Measurements from ENCODE around the gene ADCK2.

DNA sequence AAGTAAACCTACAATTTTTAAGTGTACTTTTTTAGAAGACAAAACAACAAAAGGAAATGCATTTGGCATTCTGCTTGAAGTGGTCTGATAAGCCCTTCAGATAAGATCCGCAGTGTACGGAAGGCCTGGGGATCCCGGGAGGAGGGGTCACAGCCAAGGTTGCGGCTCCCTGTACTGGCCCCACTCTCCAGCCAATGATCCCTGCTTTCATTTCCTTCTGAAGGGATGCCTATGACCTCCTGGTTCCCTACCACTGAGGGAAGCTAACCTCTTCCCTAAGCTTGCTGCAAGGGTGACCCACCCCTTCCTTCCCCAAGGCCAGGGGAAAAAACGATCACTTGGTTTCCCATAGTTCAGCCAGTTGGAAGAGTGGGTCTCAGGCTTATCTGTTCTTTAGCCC lies 37.4 kb upstream of the ADCK2 start:
- TF ChIP-seq, protein P1, sequence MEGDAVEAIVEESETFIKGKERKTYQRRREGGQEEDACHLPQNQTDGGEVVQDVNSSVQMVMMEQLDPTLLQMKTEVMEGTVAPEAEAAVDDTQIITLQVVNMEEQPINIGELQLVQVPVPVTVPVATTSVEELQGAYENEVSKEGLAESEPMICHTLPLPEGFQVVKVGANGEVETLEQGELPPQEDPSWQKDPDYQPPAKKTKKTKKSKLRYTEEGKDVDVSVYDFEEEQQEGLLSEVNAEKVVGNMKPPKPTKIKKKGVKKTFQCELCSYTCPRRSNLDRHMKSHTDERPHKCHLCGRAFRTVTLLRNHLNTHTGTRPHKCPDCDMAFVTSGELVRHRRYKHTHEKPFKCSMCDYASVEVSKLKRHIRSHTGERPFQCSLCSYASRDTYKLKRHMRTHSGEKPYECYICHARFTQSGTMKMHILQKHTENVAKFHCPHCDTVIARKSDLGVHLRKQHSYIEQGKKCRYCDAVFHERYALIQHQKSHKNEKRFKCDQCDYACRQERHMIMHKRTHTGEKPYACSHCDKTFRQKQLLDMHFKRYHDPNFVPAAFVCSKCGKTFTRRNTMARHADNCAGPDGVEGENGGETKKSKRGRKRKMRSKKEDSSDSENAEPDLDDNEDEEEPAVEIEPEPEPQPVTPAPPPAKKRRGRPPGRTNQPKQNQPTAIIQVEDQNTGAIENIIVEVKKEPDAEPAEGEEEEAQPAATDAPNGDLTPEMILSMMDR (IDR thresholded peaks at IDR 0.05) = no peak
- no peak for TF ChIP-seq ZFX (IDR thresholded peaks at IDR 0.05; ENCODE audit: borderline replicate concordance)

All from 22Rv1 (cell line).